ENCODE results near the gene CHKB. TPM values are rescaled to one million over a fixed set of nuclear protein-coding genes. Genes with fewer than 3 reads are reported as not detected.

CHKB gene
- total and polyA plus RNA-seq, 7 donors = 11.5 to 25.2 (median 13.6) TPM

DNA sequence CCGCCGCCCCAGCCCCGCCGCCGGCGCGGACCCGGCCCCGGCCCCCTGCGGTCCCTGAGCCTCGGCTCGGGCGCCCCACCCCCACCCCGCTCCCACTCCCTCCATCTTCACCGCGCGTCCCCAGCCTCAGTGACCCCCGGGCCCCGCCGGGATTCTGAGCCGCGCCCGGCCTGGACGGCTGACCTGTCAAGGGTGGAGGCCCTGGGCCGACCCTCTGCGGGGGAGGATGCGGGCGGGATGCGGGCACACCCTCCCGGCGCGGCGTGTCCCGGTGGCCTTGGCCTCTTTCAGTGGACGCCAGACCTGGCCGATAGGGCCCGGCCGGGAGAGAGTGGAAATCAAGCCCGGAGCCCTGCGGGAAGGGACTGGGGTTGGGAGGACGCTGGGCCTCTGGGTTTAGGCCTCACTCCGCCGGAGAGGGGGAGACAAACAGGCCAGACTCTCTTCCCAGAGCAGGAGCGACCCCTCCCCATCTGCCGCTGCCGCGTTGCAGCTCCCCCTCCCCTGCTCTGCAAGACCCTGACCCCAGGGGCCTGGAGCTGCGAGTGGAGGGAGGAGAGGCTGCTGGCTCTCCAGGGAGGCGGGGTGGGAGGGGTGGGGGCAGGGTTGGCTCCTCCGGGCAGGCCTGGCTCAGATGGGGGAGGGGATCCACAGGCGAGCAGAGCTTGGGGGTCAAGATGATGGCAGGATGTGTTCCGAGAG lies 18.5 kb upstream of the CHKB start:
- Histone ChIP-seq H3K9me3 (no peaks in the 10 kb centered on the region), H3K4me1 (no peaks in the 10 kb centered on the region), H3K4me3 (peak overlapping the region; percentile 50), H3K36me3 (ENCODE audit: insufficient read depth in 1 of 2, low read depth in 1 of 2) (no peaks in the 10 kb centered on the region), H3K27ac (no peak overlapping the region), H3K27me3 (ENCODE audit: insufficient read depth in 3 of 3, low read length in 2 of 3) (peaks cover 0 to 66% (median 29%) of the 10 kb centered on the region in 3 donors)
- 8 to 10% (median 9%) methylated on average over 24 to 52 of the region's 52 CpGs for WGBS, 3 donors
- intact Hi-C loops (cut with DNase I) = no loop called here
- DNase-seq (no peak), ATAC-seq (no peak)
- TF ChIP-seq, protein P1, sequence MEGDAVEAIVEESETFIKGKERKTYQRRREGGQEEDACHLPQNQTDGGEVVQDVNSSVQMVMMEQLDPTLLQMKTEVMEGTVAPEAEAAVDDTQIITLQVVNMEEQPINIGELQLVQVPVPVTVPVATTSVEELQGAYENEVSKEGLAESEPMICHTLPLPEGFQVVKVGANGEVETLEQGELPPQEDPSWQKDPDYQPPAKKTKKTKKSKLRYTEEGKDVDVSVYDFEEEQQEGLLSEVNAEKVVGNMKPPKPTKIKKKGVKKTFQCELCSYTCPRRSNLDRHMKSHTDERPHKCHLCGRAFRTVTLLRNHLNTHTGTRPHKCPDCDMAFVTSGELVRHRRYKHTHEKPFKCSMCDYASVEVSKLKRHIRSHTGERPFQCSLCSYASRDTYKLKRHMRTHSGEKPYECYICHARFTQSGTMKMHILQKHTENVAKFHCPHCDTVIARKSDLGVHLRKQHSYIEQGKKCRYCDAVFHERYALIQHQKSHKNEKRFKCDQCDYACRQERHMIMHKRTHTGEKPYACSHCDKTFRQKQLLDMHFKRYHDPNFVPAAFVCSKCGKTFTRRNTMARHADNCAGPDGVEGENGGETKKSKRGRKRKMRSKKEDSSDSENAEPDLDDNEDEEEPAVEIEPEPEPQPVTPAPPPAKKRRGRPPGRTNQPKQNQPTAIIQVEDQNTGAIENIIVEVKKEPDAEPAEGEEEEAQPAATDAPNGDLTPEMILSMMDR (IDR thresholded peaks at IDR 0.05) = no peak

DNA sequence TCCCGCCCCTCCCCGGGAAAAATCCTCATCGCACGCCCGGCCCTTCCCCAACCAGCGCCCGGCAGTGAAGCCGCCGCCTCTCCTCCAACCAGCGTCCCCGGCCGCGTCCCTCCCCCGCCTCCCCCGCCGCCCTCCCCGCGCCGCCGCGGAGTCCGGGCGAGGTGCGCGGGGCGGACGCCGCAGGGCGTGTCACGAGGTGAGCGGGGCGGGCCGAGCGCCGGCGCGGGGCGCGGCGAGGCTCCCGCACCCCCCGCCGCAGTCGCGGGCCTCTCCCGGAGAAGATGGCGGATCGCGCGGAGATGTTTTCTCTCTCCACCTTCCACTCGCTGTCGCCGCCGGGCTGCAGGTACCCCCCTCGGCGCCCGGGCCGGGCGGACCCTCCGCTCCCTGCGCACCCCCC lies 17.9 kb upstream of the CHKB start, which contains the start of gene MAPK8IP2:
Gene MAPK8IP2 (plus strand): TSS at position 256 of the 400 bp plus-strand sequence. CDS start 26 bp downstream, at position 282.
- no peaks in the 10 kb centered on the region for H3K4me1 ChIP-seq
- TF ChIP-seq, protein P1 (IDR thresholded peaks at IDR 0.05) = no peak
- no peak within 1 kb of the TSS for H3K27ac ChIP-seq
- ATAC-seq (peak in 1 of 4 donors; percentile 45), DNase-seq (no peak)
- H3K27me3 ChIP-seq (ENCODE audit: insufficient read depth in 3 of 3, low read length in 2 of 3) = peaks cover 0 to 61% (median 28%) of the 10 kb centered on the region in 3 donors
- WGBS, 3 donors = 0 to 2% (median 1%) methylated on average over 10 to 58 of the region's 61 CpGs
- H3K4me3 ChIP-seq = peak within 1 kb of the TSS; percentile 50
- no peaks in the 10 kb centered on the region for H3K9me3 ChIP-seq
- intact Hi-C loops (cut with DNase I) = no loop called here
- no peaks in the 10 kb centered on the region for H3K36me3 ChIP-seq (ENCODE audit: insufficient read depth in 1 of 2, low read depth in 1 of 2)

DNA sequence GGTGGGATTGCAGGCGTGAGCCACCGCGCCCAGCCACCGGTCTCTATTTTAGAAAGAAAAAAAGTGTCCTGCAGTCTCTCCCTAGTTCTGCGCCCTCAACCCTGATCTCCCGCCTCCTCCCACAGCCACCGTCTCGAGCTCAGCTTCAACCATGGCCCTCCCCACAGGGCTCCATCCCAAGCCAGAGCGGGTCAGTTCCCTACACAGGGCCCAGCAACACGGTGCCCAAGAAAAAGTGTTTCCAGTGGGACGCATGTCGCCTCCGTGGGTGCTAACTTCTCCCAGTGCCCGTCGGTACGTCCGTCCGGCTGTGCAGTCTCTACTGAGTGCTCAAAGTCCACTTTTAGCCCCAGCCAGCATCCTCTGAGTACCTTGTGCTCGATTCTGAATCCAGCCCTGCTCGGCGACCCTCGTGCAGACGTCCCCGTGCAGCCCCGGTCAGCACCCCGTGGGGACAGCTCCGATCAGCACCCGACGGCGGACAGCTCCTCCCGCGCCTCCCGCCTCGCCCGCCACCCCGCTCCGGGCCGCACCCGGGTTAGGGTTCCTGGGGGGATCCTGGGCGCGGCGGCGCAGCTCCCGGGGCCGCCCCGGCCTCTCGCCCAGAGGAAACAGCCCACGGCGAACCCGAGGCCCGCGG lies 17.3 kb upstream of the CHKB start:
- peak in 1 of 2 donors; percentile 51 for DNase-seq
- H3K27ac ChIP-seq = no peak overlapping the region
- H3K4me3 ChIP-seq = peak overlapping the region; percentile 50
- H3K4me1 ChIP-seq = no peaks in the 10 kb centered on the region
- H3K27me3 ChIP-seq (ENCODE audit: insufficient read depth in 3 of 3, low read length in 2 of 3) = peaks cover 0 to 56% (median 25%) of the 10 kb centered on the region in 3 donors
- intact Hi-C loops (cut with DNase I) = no loop called here
- WGBS, 3 donors = 13 to 20% (median 17%) methylated on average over 39 to 52 of the region's 52 CpGs
- no peaks in the 10 kb centered on the region for H3K9me3 ChIP-seq
- no peaks in the 10 kb centered on the region for H3K36me3 ChIP-seq (ENCODE audit: insufficient read depth in 1 of 2, low read depth in 1 of 2)
- ATAC-seq = peak; percentile 47 to 74 (median 72)
- TF ChIP-seq, protein P1 (IDR thresholded peaks at IDR 0.05) = no peak

DNA sequence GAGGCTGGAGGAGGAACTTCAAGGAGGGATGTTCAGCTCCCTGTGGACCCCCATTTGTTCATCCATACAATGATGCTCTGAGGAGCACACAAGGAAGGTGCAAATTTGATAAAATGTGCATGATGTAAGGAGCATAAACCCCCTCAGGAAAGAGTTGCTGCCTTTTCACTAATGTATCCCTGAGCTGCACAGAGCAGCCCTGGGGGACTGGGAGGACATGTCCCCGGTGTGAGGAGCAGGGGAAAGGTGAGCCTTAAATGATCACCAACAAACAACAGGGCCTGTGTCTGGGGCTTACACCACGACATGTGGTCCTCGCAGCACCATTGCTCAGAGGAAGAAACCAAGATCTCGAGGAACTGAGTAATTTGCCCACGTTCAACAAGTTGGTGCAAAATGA lies 14.4 kb upstream of the CHKB start:
- Histone ChIP-seq H3K4me1 (no peaks in the 10 kb centered on the region), H3K4me3 (no peak overlapping the region), H3K27me3 (ENCODE audit: insufficient read depth in 3 of 3, low read length in 2 of 3) (peaks cover 0 to 30% (median 6%) of the 10 kb centered on the region in 3 donors), H3K27ac (no peak overlapping the region), H3K9me3 (no peaks in the 10 kb centered on the region), H3K36me3 (ENCODE audit: insufficient read depth in 1 of 2, low read depth in 1 of 2) (no peaks in the 10 kb centered on the region)
- 81 to 90% (median 84%) methylated on average over 5 of the region's 5 CpGs for WGBS, 3 donors
- no peak for DNase-seq
- intact Hi-C loops (cut with DNase I) = no loop called here
- ATAC-seq = no peak
- TF ChIP-seq, protein P1 (IDR thresholded peaks at IDR 0.05) = no peak
